K562 (cell line): ENCODE measurements around the gene PPP1R3G. TPM values are rescaled to one million over a fixed set of nuclear protein-coding genes. Genes with fewer than 3 reads are reported as not detected.

Experiments
- ATAC-seq: fragments of 200-7000 bp; cut with Tn5 transposase; 3 replicates; pipeline ENCODE4 v1.9.1; 2020; ENCODE audit warnings: moderate library complexity
- BruUV-seq: library from RNA; stranded (reverse); fragments of 400-500 nt; replicated peaks from 2 replicates; lab custom pipeline; 2021; lab: Mats Ljungman, UMichigan
- CTCF ChIA-PET: fragments of 300-600 bp; formaldehyde crosslinking; extraction: SDS; loops from one replicate; lab custom pipeline; 2021; ENCODE audit warnings: low intra/inter-chr PET ratio; lab: Yijun Ruan, JAX
- POLR2A ChIA-PET: fragments of 300-600, 350-650 bp; sonication (Branson Sonifier 250); formaldehyde crosslinking; extraction: SDS; loops from one replicate; lab custom pipeline; 2021; ENCODE audit warnings: antibody characterized with exemption, inconsistent platforms; lab: Yijun Ruan, JAX
- DNase-seq, 4 experiments: peaks; one replicate each; pipeline versions ENCODE4 v3.0.0 to v3.0.0-alpha.2; 2011 to 2018; ENCODE audit warnings: low spot score in 3 of 4, mixed read lengths in 3 of 4; ENCODE audit errors: extremely low read depth in 1 of 4
- FAIRE-seq: peaks from 2 replicates; lab custom pipeline; 2011; peaks lifted over from hg19 to GRCh38; lab: Jason Lieb, UNC
- H2AFZ ChIP-seq: 2 replicates; pipeline ENCODE4 v1.6.0; 2011; ENCODE audit warnings: low read depth, low read length, control low read depth, inconsistent platforms
- H3K27ac ChIP-seq: fragments of 200-600 bp; 3 replicates; pipeline ENCODE4 v1.8.0; 2011; ENCODE audit warnings: low read depth, mild to moderate bottlenecking, control low read depth, inconsistent platforms, low read length, moderate library complexity, mixed read lengths; ENCODE audit errors: extremely low read depth
- H3K27me3 ChIP-seq, 2 experiments: fragments of 300-600 bp in 1 of 2; 2 replicates in 1 of 2; 3 replicates in 1 of 2; pipeline versions ENCODE4 v1.6.0 to v1.8.0; 2011; ENCODE audit warnings: inconsistent platforms in 2 of 2, low read length in 2 of 2, mild to moderate bottlenecking in 1 of 2, mixed read lengths in 1 of 2, moderate library complexity in 1 of 2; ENCODE audit not compliant: control insufficient read depth in 2 of 2, insufficient read depth in 2 of 2
- H3K36me3 ChIP-seq: fragments of 300-600 bp; 3 replicates; pipeline ENCODE4 v1.8.0; 2011; ENCODE audit warnings: mild to moderate bottlenecking, low read length, inconsistent platforms; ENCODE audit not compliant: control insufficient read depth, insufficient read depth
- H3K4me1 ChIP-seq, 2 experiments: fragments of 200-600 bp in 1 of 2; replicated peaks in 1 of 2; 2 replicates in 1 of 2; 3 replicates in 1 of 2; pipeline versions ENCODE4 v1.5.1 to v1.8.0; 2011; ENCODE audit warnings: inconsistent platforms in 2 of 2, low read length in 2 of 2, mild to moderate bottlenecking in 1 of 2, mixed read lengths in 1 of 2, moderate library complexity in 1 of 2; ENCODE audit not compliant: control insufficient read depth in 2 of 2, insufficient read depth in 2 of 2
- H3K4me2 ChIP-seq: 2 replicates; pipeline ENCODE4 v1.6.1; 2011; ENCODE audit warnings: low read length, control low read depth, inconsistent platforms, mixed read lengths; ENCODE audit not compliant: insufficient read depth
- H3K4me3 ChIP-seq: fragments of 200-600 bp; sonication (generic), shearing (Covaris generic); 2 replicates; pipeline ENCODE4 v1.5.1; 2016; ENCODE audit warnings: control low read depth, inconsistent platforms
- H3K79me2 ChIP-seq: fragments of 200-600 bp; 3 replicates; pipeline ENCODE4 v1.8.0; 2011; ENCODE audit warnings: low read length, inconsistent platforms; ENCODE audit not compliant: control insufficient read depth, insufficient read depth
- H3K9ac ChIP-seq, 2 experiments: 2 replicates each; pipeline versions ENCODE4 v1.6.0 to v1.6.1; 2011; ENCODE audit warnings: low read depth in 2 of 2, low read length in 2 of 2, control low read depth in 1 of 2, inconsistent platforms in 1 of 2, mild to moderate bottlenecking in 1 of 2, mixed read lengths in 1 of 2; ENCODE audit not compliant: insufficient read depth in 1 of 2
- H3K9me1 ChIP-seq: one replicate; pipeline ENCODE4 v1.6.0; 2011; ENCODE audit warnings: inconsistent platforms, mild to moderate bottlenecking, low read length, moderate library complexity; ENCODE audit not compliant: control insufficient read depth, insufficient read depth
- H3K9me3 ChIP-seq: replicated peaks from 2 replicates; pipeline ENCODE4 v1.5.1; 2011; ENCODE audit warnings: low read depth, low read length, inconsistent platforms; ENCODE audit not compliant: control insufficient read depth, insufficient read depth
- H4K20me1 ChIP-seq: replicated peaks from 2 replicates; pipeline ENCODE4 v1.6.1; 2011; ENCODE audit warnings: low read length, inconsistent platforms, mixed read lengths; ENCODE audit not compliant: control insufficient read depth, insufficient read depth
- CHD4 ChIP-seq: fragments of 200-600 bp; sonication (generic); IDR thresholded peaks from 3 replicates; pipeline ENCODE4 v1.6.1; 2012; ENCODE audit warnings: low read depth, mild to moderate bottlenecking, mixed read lengths, low read length, inconsistent platforms; ENCODE audit not compliant: insufficient read depth, insufficient replicate concordance, poor library complexity, severe bottlenecking
- DACH1 ChIP-seq: fragments of 450-650 bp; IDR thresholded peaks from 2 replicates; pipeline ENCODE4 v1.6.1; 2018; ENCODE audit not compliant: partially characterized antibody
- FOS ChIP-seq: IDR thresholded peaks from 3 replicates; pipeline ENCODE4 v1.6.1; 2011; ENCODE audit not compliant: insufficient read length; ENCODE audit errors: extremely low read depth
- FOXK1 ChIP-seq: sonication (generic); formaldehyde crosslinking; IDR thresholded peaks from 2 replicates; pipeline ENCODE4 v1.8.0; 2022; ENCODE audit warnings: missing genetic modification reagents, mild to moderate bottlenecking, borderline replicate concordance
- HNRNPK ChIP-seq: fragments of 200-400 bp; formaldehyde crosslinking; IDR thresholded peaks from one replicate; pipeline ENCODE4 v1.6.1; 2018; ENCODE audit warnings: mild to moderate bottlenecking, low read depth, low read length; ENCODE audit not compliant: poor library complexity, severe bottlenecking
- MTA1 ChIP-seq: fragments of 450-650 bp; IDR thresholded peaks from 2 replicates; pipeline ENCODE4 v1.6.1; 2017; ENCODE audit warnings: borderline replicate concordance
- PREB ChIP-seq: sonication (generic); formaldehyde crosslinking; IDR thresholded peaks from 2 replicates; pipeline ENCODE4 v1.8.1; 2023; ENCODE audit warnings: mild to moderate bottlenecking, missing genetic modification reagents
- ZKSCAN1 ChIP-seq: fragments of 150-350 bp; IDR thresholded peaks from 2 replicates; pipeline ENCODE4 v1.6.1; 2016; ENCODE audit warnings: low read depth, low read length
- WGBS: fragments of 100-300 bp; shearing (Covaris generic); methylation state at CpG from one replicate; pipeline ENCODE4 v1.1.6; 2016; ENCODE audit warnings: low coverage, mixed read lengths; ENCODE audit not compliant: insufficient coverage; ENCODE audit errors: missing lambda C conversion rate; 5-methylcytosine and 5-hydroxymethylcytosine counted together
- in situ Hi-C: fragments of 300-500 bp; cut with MboI; formaldehyde crosslinking; loops from 4 replicates; pipeline ENCODE4 v1.15.0; 2018; ENCODE audit warnings: inconsistent platforms, mixed read lengths
- intact Hi-C: fragments of 100-400 bp; cut with micrococcal nuclease; formaldehyde crosslinking; loops from 2 replicates; pipeline ENCODE4 v1.14.2; 2022
- polyA plus RNA-seq, 8 experiments: library from polyadenylated mRNA; depleted of rRNA in 4 of 8; stranded (reverse) in 5 of 8; unstranded in 3 of 8; fragments of >200 nt; fragmentation: Nextera tagmentation in 2 of 8; fragmentation: Illumina TruSeq in 1 of 8; extraction: Ambion mirVana in 2 of 8; extraction: Trizol in 1 of 8; gene quantifications; 2 replicates each; pipeline versions ENCODE4 v1.2.1 to v1.2.3, GENCODE V29; 2011 to 2014; ENCODE audit warnings: inconsistent platforms in 1 of 8, missing spikeins in 1 of 8
- total RNA-seq, 7 experiments: library from RNA; depleted of rRNA in 6 of 7; stranded (reverse); fragments of >200 nt in 6 of 7; fragmentation: Illumina TruSeq in 2 of 7; extraction: Trizol in 2 of 7; gene quantifications; 2 replicates each; pipeline versions ENCODE4 v1.2.1 to v1.2.3, GENCODE V29; 2011 to 2021; ENCODE audit warnings: low replicate concordance in 1 of 7
- TF ChIP-seq, protein P1 (sequence below): sonication (generic); formaldehyde crosslinking; IDR thresholded peaks from 2 replicates; pipeline ENCODE4 v1.8.1; 2023; ENCODE audit warnings: mild to moderate bottlenecking, missing genetic modification reagents
- TF ChIP-seq, protein P2 (sequence below): sonication (generic); formaldehyde crosslinking; IDR thresholded peaks from 2 replicates; pipeline ENCODE4 v1.8.0; 2022; ENCODE audit warnings: mild to moderate bottlenecking, low read depth, missing genetic modification reagents

PPP1R3G gene
- total and polyA plus RNA-seq, 9 of the 15 experiments (the other 6 are each of a cell fraction or from before 2014, with no cell fraction given), result 0.01 to 0.13 (median 0.01) TPM; not detected in 4

DNA sequence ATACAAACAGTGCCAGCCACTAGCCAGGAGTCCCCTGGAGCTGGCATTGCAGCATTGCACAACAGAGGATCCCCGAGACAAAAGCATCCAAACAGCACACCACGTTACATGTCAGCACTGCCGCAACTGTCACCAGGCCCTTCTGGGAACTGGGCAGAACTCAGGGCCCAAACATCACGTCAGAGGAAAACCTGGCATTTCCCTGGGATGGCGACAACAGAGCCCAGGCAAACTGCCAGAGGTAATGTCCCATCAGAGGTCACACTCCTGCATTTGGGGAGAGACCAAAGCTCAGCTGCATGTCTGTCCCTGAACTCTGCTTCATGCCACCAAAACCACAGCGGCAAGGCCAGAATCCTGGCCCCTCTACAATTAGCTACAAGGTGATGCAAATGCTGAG lies 36.3 kb downstream of the PPP1R3G start (continued):
- TF ChIP-seq, protein P1, sequence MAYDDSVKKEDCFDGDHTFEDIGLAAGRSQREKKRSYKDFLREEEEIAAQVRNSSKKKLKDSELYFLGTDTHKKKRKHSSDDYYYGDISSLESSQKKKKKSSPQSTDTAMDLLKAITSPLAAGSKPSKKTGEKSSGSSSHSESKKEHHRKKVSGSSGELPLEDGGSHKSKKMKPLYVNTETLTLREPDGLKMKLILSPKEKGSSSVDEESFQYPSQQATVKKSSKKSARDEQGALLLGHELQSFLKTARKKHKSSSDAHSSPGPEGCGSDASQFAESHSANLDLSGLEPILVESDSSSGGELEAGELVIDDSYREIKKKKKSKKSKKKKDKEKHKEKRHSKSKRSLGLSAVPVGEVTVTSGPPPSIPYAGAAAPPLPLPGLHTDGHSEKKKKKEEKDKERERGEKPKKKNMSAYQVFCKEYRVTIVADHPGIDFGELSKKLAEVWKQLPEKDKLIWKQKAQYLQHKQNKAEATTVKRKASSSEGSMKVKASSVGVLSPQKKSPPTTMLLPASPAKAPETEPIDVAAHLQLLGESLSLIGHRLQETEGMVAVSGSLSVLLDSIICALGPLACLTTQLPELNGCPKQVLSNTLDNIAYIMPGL (CRISPR knock-in tag), result no peak
- TF ChIP-seq, all 486 proteins: peak for 0

DNA sequence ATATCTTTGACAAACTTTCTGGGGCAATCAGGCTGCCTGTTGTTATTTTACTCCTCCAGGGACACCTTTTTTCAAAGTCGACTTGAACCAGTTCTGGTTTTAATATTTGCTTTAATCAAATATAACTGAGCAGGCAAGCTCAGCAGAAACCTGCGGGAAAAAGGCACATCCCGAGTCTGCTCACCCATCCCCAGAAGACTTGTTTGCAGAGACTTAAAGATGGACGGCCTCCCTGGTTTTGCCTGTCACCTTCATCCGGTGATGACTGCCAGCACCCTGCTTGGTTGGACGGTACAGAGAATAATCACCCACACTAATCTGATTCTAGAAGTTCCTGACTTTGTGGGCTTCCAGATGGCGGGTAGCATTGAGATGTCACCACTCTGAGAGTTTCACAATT lies 36.8 kb downstream of the PPP1R3G start:
- TF ChIP-seq PREB (CRISPR knock-in tag) (no peak), ZKSCAN1 (no peak), FOS (no peak), FOXK1 (no peak), MTA1 (no peak), CHD4 (no peak), HNRNPK (no peak), DACH1 (no peak)
- TF ChIP-seq, protein P2, sequence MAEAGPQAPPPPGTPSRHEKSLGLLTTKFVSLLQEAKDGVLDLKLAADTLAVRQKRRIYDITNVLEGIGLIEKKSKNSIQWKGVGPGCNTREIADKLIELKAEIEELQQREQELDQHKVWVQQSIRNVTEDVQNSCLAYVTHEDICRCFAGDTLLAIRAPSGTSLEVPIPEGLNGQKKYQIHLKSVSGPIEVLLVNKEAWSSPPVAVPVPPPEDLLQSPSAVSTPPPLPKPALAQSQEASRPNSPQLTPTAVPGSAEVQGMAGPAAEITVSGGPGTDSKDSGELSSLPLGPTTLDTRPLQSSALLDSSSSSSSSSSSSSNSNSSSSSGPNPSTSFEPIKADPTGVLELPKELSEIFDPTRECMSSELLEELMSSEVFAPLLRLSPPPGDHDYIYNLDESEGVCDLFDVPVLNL (CRISPR knock-in tag), result no peak
- H3K36me3 ChIP-seq, result no peaks in the 10 kb centered on the region
- no TSS peak for BruUV-seq
- H3K4me3 ChIP-seq, result no peak overlapping the region
- ChIA-PET POLR2A (no interaction called here), CTCF (no interaction called here)
- no peaks in the 10 kb centered on the region for H3K79me2 ChIP-seq
- intact Hi-C loops, result no loop called here
- no peaks in the 10 kb centered on the region for H3K9me3 ChIP-seq
- no peak for ATAC-seq
- no peak overlapping the region for H3K4me2 ChIP-seq
- H2AFZ ChIP-seq, result no peak overlapping the region
- 86% methylated on average over 7 of the region's 7 CpGs for WGBS
- 0 out of 2 replicates have a peak, but pooled peaks cover 3% of the 10 kb centered on the region for H4K20me1 ChIP-seq
- H3K9ac ChIP-seq, result no peak overlapping the region
- no peaks in the 10 kb centered on the region for H3K27me3 ChIP-seq
- H3K4me1 ChIP-seq, result peaks cover 9 to 13% of the 10 kb centered on the region in 2 experiments; a peak in 4 of 5 replicates
- H3K9me1 ChIP-seq, result peaks cover 2% of the 10 kb centered on the region
- no peak for DNase-seq
- FAIRE-seq, result no peak
- in situ Hi-C loops, result no loop called here
- no peak overlapping the region for H3K27ac ChIP-seq
